ENCODE data around the gene LRRC37A2.
"Not testable (repeated sequence)": the region's sequence is repeated elsewhere in the genome, so short reads cannot be mapped to it uniquely, and the experiment has no call there.

The LRRC37A2 gene

GRCh38 chr17:46512168-46512567 lies at the start of gene LRRC37A2:
Gene LRRC37A2 (plus strand): TSS chr17:46512468. CDS start chr17:46512713, 245 bp downstream.
- not testable (repeated sequence) for DNase-seq (ENCODE audit: low spot score)

DNA sequence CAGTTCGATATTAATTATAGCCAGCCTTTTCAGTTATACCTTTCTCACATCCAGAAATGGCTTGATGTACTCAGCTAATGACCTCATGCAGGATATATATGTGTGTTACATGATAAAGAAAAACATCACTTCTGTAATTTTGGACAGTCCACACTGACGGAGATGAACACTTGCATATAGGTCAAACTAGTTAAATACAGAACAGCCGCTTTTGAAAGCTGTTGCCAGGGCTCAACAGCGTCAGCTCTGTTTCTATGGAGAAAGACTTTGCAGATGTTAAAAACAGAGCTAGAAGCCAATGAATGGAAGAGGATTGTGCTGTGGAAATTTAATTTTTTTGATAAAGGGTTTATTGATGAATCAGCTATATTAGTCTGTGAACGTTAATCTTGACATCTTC lies 44.6 kb upstream of the LRRC37A2 start:
- DNase-seq (ENCODE audit: low spot score) = not testable (repeated sequence)

GRCh38 chr17:46474489-46474888 lies 37.8 kb upstream of the LRRC37A2 start:
- not testable (repeated sequence) for DNase-seq (ENCODE audit: low spot score)

- DNase-seq (ENCODE audit: low spot score) = not testable (repeated sequence)
Observed at GRCh38 chr17:46475583-46475982, 36.7 kb upstream of the LRRC37A2 start.

DNA sequence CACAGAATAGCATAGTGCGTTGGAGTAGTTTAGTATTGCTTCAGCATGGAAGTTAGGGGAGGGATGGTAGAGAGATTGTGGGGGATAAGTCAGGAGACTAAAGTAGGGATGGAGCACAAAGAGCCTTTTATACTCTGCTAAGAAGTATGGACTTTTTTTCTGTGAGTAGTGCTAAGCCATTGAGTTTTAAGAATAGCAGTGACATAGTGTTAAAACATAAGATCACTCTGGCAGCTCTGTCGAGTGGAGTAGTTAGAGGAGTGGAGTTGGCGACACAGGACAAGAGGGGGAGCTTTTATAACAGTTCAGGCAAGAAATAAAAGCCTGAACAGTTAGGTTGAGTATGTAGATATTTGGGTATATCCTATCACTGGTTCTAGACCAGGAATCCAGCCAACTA lies 33.4 kb upstream of the LRRC37A2 start:
- not testable (repeated sequence) for DNase-seq (ENCODE audit: low spot score)

DNA sequence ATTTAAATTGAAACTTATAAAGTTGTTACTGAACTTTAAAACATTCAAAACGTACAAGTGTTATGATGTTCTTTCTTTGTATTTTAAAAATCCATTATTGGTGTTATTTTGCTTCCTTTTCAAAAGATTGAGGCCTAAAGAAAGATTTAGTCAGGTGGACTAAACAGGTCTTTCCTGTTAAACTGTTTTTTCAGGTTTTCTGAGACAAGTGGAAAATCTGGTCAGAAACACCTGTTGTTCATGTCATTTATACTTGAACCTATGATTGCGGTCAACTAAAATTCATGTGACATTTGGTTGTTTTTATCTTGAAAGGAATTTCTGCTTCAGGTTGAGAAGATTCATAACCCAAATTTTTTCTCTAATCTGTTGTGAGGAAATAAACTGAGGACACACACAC lies 31.0 kb upstream of the LRRC37A2 start:
- DNase-seq (ENCODE audit: low spot score) = not testable (repeated sequence)

GRCh38 chr17:46492021-46492420 lies 20.2 kb upstream of the LRRC37A2 start:
- not testable (repeated sequence) for DNase-seq (ENCODE audit: low spot score)

DNA sequence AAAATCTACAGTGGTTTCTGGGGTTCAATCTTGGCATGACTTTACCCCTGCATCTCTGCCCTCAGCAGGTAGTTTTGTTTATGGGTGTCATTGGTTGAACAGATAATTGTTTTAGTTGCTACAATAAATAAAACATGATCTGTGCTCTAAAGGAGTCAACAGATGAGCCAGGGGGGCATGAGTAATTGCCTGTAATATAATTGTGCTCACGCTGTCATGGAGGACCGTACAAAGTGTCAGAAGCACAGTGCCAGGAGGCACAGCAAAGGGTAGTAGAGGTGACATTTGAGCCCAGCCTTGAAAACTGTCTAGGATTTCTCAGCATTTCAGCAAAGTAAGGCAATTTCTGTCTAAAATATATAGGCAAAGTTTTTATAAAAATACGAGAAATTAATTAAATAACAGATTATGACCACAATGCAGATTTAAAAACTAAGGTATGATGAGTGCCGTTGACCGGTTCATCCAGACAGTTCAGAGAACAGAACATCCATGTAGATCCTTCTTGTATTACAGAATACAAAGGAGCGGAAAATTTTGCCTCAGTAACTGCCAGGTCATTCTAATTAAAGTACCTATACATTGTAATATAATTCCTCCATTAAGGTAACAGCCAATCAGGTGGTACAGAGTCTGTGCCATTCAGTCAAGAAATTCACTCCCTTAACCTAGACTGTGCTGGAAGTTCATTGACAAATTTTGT lies 12.7 kb upstream of the LRRC37A2 start:
- DNase-seq (ENCODE audit: low spot score) = not testable (repeated sequence)

DNA sequence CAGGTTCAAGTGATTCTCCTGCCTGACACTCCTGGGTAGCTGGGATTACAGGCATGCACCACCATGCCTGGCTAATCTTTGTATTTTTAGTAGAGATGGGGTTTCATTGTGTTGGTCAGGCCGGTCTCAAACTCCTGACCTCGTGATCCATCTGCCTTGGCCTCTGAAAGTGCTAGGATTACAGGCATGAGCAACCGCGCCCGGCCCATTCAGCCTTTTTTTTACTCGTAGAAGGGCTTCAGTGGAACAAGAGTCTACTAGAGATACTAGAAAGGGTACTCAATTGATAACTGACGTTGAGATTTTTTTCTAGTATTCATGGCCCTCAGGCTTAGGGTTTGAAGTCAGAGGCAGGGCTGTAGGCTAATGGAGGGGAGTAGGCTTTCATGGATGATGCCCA lies 6.4 kb upstream of the LRRC37A2 start:
- not testable (repeated sequence) for DNase-seq (ENCODE audit: low spot score)

DNA sequence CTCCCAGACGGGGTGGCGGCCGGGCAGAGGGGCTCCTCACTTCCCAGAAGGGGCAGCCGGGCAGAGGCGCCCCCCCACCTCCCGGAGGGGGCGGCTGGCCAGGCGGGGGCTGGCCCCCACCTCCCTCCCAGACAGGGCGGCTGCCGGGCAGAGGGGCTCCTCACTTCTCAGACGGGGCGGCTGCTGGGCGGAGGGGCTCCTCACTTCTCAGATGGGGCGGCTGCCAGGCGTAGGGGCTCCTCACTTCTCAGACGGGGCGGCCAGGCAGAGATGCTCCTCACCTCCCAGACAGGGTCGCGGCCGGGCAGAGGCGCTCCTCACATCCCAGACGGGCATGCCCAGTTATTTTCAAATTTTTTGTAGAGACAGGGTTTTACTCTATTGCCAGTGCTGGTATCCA lies 22.4 kb downstream of the LRRC37A2 start:
- not testable (repeated sequence) for DNase-seq (ENCODE audit: low spot score)

DNA sequence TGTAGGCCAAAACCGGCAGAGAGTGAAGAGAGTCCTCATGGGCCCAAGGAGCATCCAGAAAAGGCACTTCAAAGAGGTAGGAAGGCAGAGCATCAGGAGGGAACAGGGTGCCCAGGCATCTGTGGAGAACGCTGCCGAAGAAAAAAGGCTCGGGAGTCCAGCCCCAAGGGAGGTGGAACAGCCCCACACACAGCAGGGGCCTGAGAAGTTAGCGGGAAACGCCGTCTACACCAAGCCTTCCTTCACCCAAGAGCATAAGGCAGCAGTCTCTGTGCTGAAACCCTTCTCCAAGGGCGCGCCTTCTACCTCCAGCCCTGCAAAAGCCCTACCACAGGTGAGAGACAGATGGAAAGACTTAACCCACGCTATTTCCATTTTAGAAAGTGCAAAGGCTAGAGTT lies 36.3 kb downstream of the LRRC37A2 start:
- DNase-seq (ENCODE audit: low spot score) = not testable (repeated sequence)

GRCh38 chr17:46559155-46559554 lies 46.9 kb downstream of the LRRC37A2 start:
- DNase-seq (ENCODE audit: low spot score) = not testable (repeated sequence)

DNA sequence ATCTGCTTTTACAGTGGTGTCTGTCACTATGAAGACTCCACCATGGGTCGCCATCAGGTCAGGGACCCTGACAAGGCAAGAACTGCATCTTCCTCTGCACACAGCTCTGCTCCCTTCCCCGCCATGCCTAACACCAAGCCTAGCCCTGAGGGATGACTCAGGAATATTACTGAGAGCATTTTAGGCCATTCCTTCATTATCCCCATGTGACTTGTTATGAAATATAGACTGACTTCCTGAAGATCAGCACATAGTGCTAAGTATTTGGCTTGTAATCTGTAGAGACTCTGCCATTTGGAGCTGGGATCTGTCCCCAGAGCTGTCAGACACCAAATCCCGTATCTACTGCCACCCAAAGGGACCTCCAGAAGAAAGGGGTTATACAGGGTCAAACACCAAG lies 47.8 kb downstream of the LRRC37A2 start:
- not testable (repeated sequence) for DNase-seq (ENCODE audit: low spot score)

DNA sequence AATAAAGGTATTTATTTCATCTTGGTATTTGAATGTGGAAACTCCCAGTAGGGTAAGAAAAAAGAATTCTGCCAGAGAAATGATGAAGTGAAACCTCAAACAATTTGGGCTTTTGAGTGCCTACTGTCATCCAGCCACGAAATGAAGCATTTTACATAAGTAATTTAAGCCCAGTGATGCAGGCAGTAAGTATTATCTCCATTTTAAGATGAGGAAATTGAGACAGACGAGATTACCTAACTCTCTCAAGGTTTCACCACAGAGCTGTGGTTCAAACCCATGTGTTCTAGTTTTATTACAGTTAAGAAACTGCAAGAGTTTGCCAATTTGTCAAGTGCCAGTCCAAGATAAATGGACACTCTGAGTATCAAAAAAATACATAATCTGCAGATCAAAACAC lies 54.0 kb downstream of the LRRC37A2 start:
- DNase-seq (ENCODE audit: low spot score) = not testable (repeated sequence)

DNA sequence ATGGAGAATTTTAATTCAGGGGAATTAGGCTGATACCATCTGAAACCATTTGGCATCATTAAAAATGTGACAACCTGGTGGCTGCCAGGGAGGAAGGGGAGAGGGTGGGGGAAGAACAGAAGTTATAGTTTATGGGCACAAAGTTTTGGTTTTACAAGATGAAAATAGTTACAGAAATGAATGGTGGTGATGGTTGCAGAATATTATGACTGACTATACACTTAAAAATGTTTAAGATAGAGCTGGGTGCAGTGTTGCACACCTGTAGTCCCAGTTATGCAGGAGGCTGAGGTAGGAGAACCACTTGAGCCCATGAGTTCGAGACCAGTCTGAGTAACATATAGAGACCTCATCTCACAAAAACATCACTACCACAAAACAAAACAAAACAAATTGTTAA lies 54.7 kb downstream of the LRRC37A2 start:
- not testable (repeated sequence) for DNase-seq (ENCODE audit: low spot score)

- DNase-seq (ENCODE audit: low spot score) = not testable (repeated sequence)
Observed at GRCh38 chr17:46571796-46572195, 59.5 kb downstream of the LRRC37A2 start.

DNA sequence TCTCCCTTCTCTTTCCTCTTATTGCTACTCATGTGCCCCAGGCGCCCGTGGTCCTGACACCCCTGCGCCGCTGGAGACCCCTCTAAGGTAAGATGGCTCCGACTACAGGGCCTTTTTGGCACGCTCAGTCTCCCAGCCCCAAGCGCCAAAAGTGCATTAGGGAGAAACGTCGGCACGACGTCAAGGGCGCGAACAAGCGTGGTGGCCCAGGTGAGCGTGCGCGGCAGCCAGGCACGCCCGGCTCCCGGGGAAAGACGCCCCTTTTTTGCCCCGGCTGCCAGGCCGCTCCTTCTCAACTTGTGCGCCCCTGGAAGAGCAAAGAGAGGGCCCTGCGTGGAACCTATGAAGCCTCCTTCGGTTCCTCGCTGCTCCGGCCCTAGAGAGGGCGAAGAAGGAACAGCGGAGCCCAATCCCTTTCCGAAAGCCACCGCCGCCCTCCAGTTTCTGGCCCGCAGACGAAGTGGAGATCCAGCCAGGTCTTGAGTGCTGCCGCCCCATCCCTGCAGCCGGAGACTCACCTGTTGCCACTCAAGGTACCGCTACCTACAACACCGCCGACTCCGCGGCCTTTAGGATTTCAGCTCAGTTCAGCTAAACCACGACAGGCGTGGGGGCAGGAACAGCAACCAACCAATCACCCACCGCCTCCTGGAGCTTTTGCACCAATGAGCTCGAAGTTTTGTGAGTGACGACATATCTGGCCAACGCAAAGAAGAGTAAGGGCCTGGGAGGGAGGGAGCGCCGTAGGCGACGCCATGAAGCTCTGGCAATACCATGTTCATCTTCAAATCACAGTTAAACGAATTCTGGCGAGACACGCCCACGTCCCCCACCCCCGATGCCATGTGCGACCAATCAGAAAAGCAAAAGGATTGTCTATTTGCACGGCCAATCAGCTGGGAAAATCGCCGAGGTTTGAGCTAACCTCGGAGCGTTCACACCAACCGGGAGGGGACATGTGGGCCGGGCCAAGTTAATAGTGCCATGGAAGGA lies 67.1 kb downstream of the LRRC37A2 start, which contains the start of gene ARL17A:
Gene ARL17A (minus strand): TSS at position 609 of the 993 bp plus-strand sequence. CDS start 3,369 bp downstream, outside the sequence.
- DNase-seq (ENCODE audit: low spot score) = not testable (repeated sequence)

GRCh38 chr17:46580082-46580481 lies 67.8 kb downstream of the LRRC37A2 start:
- DNase-seq (ENCODE audit: low spot score) = not testable (repeated sequence)

- DNase-seq (ENCODE audit: low spot score) = not testable (repeated sequence)
Observed at GRCh38 chr17:46585444-46585843, 73.2 kb downstream of the LRRC37A2 start.

DNA sequence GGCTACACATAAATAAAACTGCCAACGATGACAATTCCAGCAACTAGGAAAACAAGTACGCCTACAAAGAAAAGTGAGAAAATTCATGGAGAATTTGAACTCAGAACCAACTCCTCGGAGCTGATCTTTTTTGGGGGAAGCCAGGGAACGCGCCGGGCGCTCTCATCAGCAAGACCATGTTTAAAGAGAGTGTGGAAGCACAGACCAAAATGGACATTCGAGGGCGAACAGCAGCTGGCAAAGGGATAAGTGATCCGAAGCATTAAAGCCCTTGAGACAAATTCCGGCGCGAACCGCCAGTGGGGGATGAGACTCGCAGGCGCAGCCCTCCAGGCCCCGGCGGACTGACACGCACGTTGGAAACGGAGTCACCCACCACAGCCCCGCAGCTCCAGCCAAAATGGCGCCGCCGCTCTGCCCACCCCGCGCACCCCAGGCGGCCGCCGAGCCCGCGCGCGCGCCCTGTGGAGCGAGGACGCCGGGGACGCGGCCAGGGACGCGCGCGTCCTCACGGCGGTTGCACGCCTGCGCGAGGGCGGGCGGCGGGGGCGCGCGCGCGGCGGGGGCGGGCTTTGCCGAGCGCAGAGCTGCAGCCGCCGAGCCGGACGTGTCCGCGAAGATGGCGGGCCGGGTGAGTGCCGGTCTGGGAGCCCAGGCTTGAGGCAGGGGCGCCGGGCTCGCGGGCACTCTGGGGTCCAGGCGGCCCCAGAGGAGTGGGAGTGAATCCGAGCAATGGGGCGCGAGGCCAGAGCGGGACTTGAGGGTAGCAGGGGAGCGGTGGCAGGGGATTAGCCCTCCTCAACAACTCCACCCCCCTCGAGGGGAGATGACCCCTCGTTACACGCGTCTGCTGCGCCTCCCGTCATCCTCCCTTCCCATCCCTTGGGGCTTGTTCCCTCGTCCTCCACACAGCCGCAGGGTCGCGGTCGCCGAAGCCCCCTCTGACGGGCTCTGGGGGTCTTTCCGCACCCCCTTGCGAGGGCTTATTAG lies 78.2 kb downstream of the LRRC37A2 start, which contains the start of gene NSF:
Gene NSF (plus strand): TSS at position 513 of the 990 bp plus-strand sequence. CDS start 107 bp downstream, at position 620.
- not testable (repeated sequence) for DNase-seq (ENCODE audit: low spot score)

- not testable (repeated sequence) for DNase-seq (ENCODE audit: low spot score)
Observed at GRCh38 chr17:46591332-46591731, 79.1 kb downstream of the LRRC37A2 start.

All from hematopoietic multipotent progenitor cell treated with erythropoietin and hydrocortisone succinate and interleukin-3 and kit ligand, for 17 days (in vitro differentiated cells).